ENCODE results near the gene KBTBD2. TPM values are rescaled to one million over a fixed set of nuclear protein-coding genes. Genes with fewer than 3 reads are reported as not detected.

The KBTBD2 gene
- total and polyA plus RNA-seq, 2 donors (not counting 3 experiments of a cell fraction or from before 2014, with no cell fraction given) = 24.8 to 36.6 TPM

DNA sequence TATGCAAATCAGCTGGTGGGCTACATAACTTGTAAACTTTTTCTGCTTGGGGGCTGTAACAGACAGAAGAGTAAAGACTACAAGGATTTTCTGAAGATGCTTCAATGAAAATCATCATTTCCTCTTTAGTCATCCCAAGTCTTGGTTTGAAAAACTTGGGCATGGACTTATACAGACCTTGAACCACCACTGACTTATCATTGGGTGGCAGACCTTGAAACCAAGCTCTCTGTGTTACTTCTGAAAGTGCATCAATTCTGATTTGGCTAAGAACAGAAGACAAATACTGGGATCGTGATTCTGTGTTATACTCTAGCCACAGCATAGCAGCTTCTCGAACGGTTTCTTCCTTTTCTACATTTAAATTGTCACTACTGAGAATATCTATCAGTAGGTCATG lies 21.3 kb downstream of the KBTBD2 start:
- no TSS peak for BruUV-seq (replicated peaks)
- FAIRE-seq (no peak), DNase-seq (ENCODE audit: low read depth, low spot score) (no peak)
- H3K27ac ChIP-seq (ENCODE audit: insufficient read depth, low read depth, low read length) = no peak overlapping the region
- H3K9ac ChIP-seq (replicated peaks; ENCODE audit: extremely low read depth, insufficient read depth, low read length) = no peak overlapping the region
- no peak overlapping the region for H3K4me3 ChIP-seq (replicated peaks in 1 of 3; ENCODE audit: insufficient read depth in 1 of 3, low read depth in 1 of 3, low read length in 3 of 3)
- H3K27me3 ChIP-seq (ENCODE audit: control insufficient read depth in 2 of 2, insufficient read depth in 2 of 2, low read length in 2 of 2) = no peaks in the 10 kb centered on the region
- H3K79me2 ChIP-seq (ENCODE audit: control insufficient read depth, insufficient read depth, low read length) = peaks cover 24% of the 10 kb centered on the region
- H3K4me1 ChIP-seq (ENCODE audit: control insufficient read depth, extremely low read depth, insufficient read depth, low read length) = no peaks in the 10 kb centered on the region
- H3K36me3 ChIP-seq (ENCODE audit: control insufficient read depth in 2 of 2, extremely low read depth in 1 of 2, insufficient read depth in 2 of 2, low read length in 2 of 2) = peaks cover 16 to 28% of the 10 kb centered on the region in 2 experiments
- H3K4me2 ChIP-seq (ENCODE audit: insufficient read depth, low read length) = no peak overlapping the region
- intact Hi-C loops (cut with micrococcal nuclease) (no loop called here), dilution Hi-C loops (cut with MboI; ENCODE audit: extremely low pct_ligation_motif_present, low sequenced_read_pairs) (no loop called here)
- CTCF ChIA-PET = no interaction called here
- H3K9me1 ChIP-seq (replicated peaks; ENCODE audit: control insufficient read depth, extremely low read depth, insufficient read depth, low read length) = no peaks in the 10 kb centered on the region
- H4K20me1 ChIP-seq (replicated peaks; ENCODE audit: control insufficient read depth, extremely low read depth, insufficient read depth, low read length) = no peaks in the 10 kb centered on the region
- H3K9me3 ChIP-seq (replicated peaks; ENCODE audit: control insufficient read depth, insufficient read depth, low read length) = no peaks in the 10 kb centered on the region
- no peak for TF ChIP-seq GATA2 (IDR thresholded peaks at IDR 0.05; ENCODE audit: insufficient read depth, insufficient read length, low read depth, low read length)
- no peak for TF ChIP-seq JUN (IDR thresholded peaks at IDR 0.05; ENCODE audit: borderline replicate concordance, insufficient read depth, insufficient read length, low read depth)
- TF ChIP-seq MYC (IDR thresholded peaks at IDR 0.05; ENCODE audit: low read depth, low read length) = no peak
- TF ChIP-seq, protein P1, sequence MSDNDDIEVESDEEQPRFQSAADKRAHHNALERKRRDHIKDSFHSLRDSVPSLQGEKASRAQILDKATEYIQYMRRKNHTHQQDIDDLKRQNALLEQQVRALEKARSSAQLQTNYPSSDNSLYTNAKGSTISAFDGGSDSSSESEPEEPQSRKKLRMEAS (IDR thresholded peaks at IDR 0.05; ENCODE audit: insufficient read depth, insufficient read length) = no peak
- no peak for TF ChIP-seq POLR2AphosphoS5 (IDR thresholded peaks at IDR 0.05; ENCODE audit: insufficient read depth, low read depth, low read length)
- TF ChIP-seq FOS (IDR thresholded peaks at IDR 0.05; ENCODE audit: borderline replicate concordance, insufficient read depth, low read length) = no peak
- no peak for TF ChIP-seq POLR2A (IDR thresholded peaks at IDR 0.05; ENCODE audit: low read depth, low read length)
- TF ChIP-seq, protein P2, sequence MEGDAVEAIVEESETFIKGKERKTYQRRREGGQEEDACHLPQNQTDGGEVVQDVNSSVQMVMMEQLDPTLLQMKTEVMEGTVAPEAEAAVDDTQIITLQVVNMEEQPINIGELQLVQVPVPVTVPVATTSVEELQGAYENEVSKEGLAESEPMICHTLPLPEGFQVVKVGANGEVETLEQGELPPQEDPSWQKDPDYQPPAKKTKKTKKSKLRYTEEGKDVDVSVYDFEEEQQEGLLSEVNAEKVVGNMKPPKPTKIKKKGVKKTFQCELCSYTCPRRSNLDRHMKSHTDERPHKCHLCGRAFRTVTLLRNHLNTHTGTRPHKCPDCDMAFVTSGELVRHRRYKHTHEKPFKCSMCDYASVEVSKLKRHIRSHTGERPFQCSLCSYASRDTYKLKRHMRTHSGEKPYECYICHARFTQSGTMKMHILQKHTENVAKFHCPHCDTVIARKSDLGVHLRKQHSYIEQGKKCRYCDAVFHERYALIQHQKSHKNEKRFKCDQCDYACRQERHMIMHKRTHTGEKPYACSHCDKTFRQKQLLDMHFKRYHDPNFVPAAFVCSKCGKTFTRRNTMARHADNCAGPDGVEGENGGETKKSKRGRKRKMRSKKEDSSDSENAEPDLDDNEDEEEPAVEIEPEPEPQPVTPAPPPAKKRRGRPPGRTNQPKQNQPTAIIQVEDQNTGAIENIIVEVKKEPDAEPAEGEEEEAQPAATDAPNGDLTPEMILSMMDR (IDR thresholded peaks at IDR 0.05; ENCODE audit: extremely low read depth in 1 of 2, insufficient read depth in 1 of 2, low read depth in 1 of 2, low read length in 2 of 2) = no peak
- TF ChIP-seq EZH2 (IDR thresholded peaks at IDR 0.05; ENCODE audit: borderline replicate concordance, low read depth, low read length, severe bottlenecking) = no peak
- H2AFZ ChIP-seq (ENCODE audit: low read depth, low read length) = no peak overlapping the region
- POLR2A ChIA-PET = no interaction called here

Data from endothelial cell of umbilical vein (primary cell).